Measurements from ENCODE around the gene IGFL2.
"Not testable (repeated sequence)": the region's sequence is repeated elsewhere in the genome, so short reads cannot be mapped to it uniquely, and the experiment has no call there.

Gene IGFL2

DNA sequence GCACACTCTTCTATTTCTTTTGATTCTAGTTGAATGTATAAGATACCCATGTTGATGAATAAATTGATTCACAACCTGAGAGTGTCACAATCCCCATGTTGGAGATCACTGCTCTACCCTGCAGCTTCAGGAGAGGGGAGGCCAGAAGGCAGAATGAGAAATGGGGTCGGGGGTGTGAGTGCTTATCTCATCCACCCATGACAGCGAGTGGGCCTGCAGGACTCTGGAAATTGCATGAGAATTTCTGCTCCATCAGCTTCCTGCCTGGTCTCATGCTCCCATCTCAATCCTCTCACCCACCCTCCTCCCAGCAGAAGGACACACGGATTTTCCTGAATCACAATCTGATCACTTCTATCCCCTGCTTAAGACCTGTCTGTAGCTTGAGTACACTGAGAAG lies 58.6 kb downstream of the IGFL2 start:
- no peak for DNase-seq (ENCODE audit: low read depth in 1 of 2, low spot score in 1 of 2)

DNA sequence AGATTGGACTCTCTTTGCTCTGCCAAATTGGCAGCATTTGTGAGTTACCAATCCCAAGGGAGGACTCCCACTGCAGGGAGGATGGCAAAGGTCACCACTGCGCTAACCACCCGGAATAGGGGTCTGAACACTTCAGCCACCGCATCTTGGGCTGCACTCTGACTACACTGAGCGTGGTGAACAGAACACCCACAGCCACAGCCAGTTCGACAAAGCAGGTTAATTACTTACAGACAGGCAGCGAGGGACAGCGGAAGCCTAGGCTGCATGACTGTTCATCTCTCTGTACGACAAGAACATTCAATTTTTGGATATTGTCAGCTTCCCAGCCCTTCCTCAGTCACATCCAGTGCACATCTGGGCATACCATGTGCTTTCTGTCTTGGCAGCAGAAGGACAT lies 59.8 kb downstream of the IGFL2 start:
- DNase-seq (ENCODE audit: low read depth in 1 of 2, low spot score in 1 of 2) = not testable (repeated sequence)

DNA sequence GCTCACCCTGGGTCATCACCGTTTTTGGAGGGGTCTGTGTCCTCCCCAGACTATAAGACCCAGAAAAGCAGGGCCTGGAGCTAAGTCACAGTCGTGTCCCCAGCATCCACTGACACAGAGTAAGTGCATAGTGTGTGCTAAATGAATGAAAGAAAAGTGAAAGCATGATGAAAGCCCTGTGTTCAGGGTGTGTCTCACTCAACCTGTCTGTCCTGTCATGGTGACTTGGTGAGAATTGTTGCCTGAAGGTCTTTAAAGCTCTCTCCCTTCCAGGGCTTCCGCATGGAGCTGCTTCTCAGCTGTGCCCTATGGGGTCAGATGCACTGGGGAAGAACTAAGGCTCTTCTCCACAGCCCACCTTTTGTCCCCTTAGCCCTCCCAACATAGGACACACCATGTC lies 61.0 kb downstream of the IGFL2 start:
- no peak for DNase-seq (ENCODE audit: low read depth in 1 of 2, low spot score in 1 of 2)

DNA sequence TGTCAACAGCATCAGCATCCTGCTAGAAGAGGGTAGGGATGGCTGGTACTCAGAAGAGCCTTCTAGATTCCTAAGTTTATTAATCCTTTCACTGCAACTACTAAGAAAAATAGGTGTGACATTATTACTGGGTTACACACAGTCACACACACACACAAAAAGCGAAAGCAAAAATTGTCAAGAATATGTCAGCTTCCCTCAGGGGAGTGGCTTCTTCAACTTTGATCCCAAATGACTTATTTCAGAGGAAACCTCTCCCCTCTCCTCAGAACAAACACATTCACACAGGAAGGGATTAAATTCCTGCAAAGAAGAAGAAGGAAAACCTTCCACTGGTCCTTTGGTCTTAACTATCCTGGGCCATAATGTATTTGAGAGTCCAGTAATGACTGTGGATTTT lies 61.4 kb downstream of the IGFL2 start:
- DNase-seq (ENCODE audit: low read depth in 1 of 2, low spot score in 1 of 2) = no peak

DNA sequence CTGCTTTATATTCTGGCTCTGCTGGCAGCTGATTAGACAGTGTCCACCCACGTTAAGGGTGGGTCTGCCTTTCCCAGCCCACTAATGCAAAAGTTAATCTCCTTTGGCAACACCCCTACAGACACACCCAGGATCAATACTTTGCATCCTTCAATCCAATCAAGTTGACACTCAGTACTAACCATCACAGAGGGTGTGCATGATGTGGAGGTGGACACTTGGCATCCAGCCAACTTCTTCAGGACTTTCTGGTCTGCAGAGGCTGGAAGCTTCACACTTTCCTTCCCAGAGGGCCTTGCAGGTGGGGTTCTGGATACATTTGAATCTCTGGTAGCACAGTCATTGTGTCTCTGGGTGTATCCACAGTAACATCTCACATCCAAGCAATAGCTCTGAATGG lies 62.6 kb downstream of the IGFL2 start:
- DNase-seq (ENCODE audit: low read depth in 1 of 2, low spot score in 1 of 2) = no peak
